PFSK-1 (cell line): ENCODE measurements around the gene MYCBPAP.

ENCODE experiments used
- FOXP2 ChIP-seq: optimal IDR thresholded peaks from 2 replicates; pipeline ENCODE3; 2011; ENCODE audit warnings: borderline replicate concordance, control low read depth, inconsistent platforms; ENCODE audit not compliant: insufficient read depth; ENCODE audit errors: extremely low read length, extremely low read depth
- POLR2AphosphoS5 ChIP-seq: IDR thresholded peaks from 2 replicates; pipeline ENCODE4 v1.6.1; 2012; ENCODE audit warnings: low read depth, mild to moderate bottlenecking, control low read depth, low read length, moderate library complexity
- SIN3A ChIP-seq: IDR thresholded peaks from 2 replicates; pipeline ENCODE4 v1.6.1; 2012; ENCODE audit warnings: mild to moderate bottlenecking, low read length, moderate library complexity, borderline replicate concordance; ENCODE audit not compliant: insufficient read depth
- TAF1 ChIP-seq: IDR thresholded peaks from 2 replicates; pipeline ENCODE4 v1.6.1; 2012; ENCODE audit warnings: low read length, control low read depth, borderline replicate concordance; ENCODE audit not compliant: insufficient read depth
- TF ChIP-seq, protein P1 (sequence below), 2 experiments: IDR thresholded peaks; 2 replicates each; pipeline versions ENCODE4 v1.6.1 to v1.8.0; 2011 to 2012; ENCODE audit warnings: low read depth in 2 of 2, low read length in 2 of 2, control low read depth in 1 of 2, inconsistent platforms in 1 of 2, mild to moderate bottlenecking in 1 of 2, moderate library complexity in 1 of 2; ENCODE audit not compliant: insufficient read depth in 1 of 2

MYCBPAP gene

GRCh38 chr17:50461550-50462132 lies 46.6 kb upstream of the MYCBPAP start:
- TF ChIP-seq SIN3A, result no peak
- TF ChIP-seq, protein P1, sequence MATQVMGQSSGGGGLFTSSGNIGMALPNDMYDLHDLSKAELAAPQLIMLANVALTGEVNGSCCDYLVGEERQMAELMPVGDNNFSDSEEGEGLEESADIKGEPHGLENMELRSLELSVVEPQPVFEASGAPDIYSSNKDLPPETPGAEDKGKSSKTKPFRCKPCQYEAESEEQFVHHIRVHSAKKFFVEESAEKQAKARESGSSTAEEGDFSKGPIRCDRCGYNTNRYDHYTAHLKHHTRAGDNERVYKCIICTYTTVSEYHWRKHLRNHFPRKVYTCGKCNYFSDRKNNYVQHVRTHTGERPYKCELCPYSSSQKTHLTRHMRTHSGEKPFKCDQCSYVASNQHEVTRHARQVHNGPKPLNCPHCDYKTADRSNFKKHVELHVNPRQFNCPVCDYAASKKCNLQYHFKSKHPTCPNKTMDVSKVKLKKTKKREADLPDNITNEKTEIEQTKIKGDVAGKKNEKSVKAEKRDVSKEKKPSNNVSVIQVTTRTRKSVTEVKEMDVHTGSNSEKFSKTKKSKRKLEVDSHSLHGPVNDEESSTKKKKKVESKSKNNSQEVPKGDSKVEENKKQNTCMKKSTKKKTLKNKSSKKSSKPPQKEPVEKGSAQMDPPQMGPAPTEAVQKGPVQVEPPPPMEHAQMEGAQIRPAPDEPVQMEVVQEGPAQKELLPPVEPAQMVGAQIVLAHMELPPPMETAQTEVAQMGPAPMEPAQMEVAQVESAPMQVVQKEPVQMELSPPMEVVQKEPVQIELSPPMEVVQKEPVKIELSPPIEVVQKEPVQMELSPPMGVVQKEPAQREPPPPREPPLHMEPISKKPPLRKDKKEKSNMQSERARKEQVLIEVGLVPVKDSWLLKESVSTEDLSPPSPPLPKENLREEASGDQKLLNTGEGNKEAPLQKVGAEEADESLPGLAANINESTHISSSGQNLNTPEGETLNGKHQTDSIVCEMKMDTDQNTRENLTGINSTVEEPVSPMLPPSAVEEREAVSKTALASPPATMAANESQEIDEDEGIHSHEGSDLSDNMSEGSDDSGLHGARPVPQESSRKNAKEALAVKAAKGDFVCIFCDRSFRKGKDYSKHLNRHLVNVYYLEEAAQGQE (IDR thresholded peaks at IDR 0.05; ENCODE audit: insufficient read depth in 1 of 2, low read depth in 2 of 2, low read length in 2 of 2), result no peak

DNA sequence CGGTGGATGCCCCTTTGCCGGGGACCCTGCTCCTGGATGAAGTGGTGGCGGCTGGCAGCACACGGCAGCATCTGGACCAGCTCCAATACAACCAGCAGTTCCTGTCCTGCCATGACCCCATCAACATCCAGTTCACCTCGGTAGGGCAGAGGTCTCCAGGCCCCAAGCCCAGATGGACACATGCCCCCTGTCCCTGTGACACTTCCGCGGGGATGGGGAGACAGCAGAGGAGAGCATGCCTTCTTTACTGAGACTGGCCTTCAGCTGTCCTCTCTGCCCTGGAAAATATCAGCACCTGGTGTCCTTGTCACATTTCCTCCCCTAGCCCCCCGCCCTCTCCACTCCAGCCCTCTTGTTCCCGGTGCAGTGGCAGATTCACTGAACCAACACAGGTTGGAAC lies 45.8 kb upstream of the MYCBPAP start:
- TF ChIP-seq SIN3A, result no peak
- TF ChIP-seq, protein P1 (IDR thresholded peaks at IDR 0.05; ENCODE audit: insufficient read depth in 1 of 2, low read depth in 2 of 2, low read length in 2 of 2), result no peak

DNA sequence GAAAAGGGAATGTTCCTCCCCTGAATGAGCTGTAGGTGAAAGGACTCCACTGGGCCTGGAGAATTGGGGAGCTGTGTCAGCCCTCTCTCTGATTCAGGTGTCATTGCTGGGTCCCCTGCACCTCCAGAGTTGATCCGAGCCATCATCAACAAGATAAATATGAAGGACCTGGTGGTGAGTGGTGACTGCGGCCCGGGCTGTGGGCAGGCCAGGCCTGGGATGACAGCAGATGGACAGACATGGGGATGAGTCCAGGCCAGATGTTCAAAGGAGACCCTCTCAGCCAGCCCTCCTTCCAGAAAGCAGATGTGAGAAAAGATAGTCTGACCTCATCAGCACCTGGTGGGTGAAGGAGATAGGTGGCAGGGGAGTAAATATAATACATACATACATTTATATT lies 44.1 kb upstream of the MYCBPAP start:
- TF ChIP-seq TAF1, result no peak
- TF ChIP-seq FOXP2, result no peak
- no peak for TF ChIP-seq POLR2AphosphoS5
- TF ChIP-seq SIN3A, result no peak
- TF ChIP-seq, protein P1 (IDR thresholded peaks at IDR 0.05; ENCODE audit: insufficient read depth in 1 of 2, low read depth in 2 of 2, low read length in 2 of 2), result no peak

- no peak for TF ChIP-seq SIN3A
- no peak for TF ChIP-seq FOXP2
- TF ChIP-seq, protein P1 (IDR thresholded peaks at IDR 0.05; ENCODE audit: insufficient read depth in 1 of 2, low read depth in 2 of 2, low read length in 2 of 2), result no peak
- TF ChIP-seq POLR2AphosphoS5, result no peak
- TF ChIP-seq TAF1, result no peak
Observed at GRCh38 chr17:50464736-50465135, 43.5 kb upstream of the MYCBPAP start.

GRCh38 chr17:50465171-50465570 lies 43.1 kb upstream of the MYCBPAP start:
- TF ChIP-seq SIN3A (no peak), FOXP2 (no peak), POLR2AphosphoS5 (no peak), TAF1 (no peak)
- TF ChIP-seq, protein P1 (IDR thresholded peaks at IDR 0.05; ENCODE audit: insufficient read depth in 1 of 2, low read depth in 2 of 2, low read length in 2 of 2), result no peak
